Fibroblast of villous mesenchyme (primary cell): ENCODE measurements around the gene IST1. TPM values are rescaled to one million over a fixed set of nuclear protein-coding genes. Genes with fewer than 3 reads are reported as not detected.

ENCODE experiments used
- DNase-seq: peaks from one replicate; pipeline ENCODE4 v3.0.0-alpha.2; 2010; ENCODE audit warnings: low read depth
- H3K4me3 ChIP-seq: 2 replicates; pipeline ENCODE4 v1.5.1; 2011; ENCODE audit warnings: low read depth, mild to moderate bottlenecking, low read length
- CTCF ChIP-seq: IDR thresholded peaks from 2 replicates; pipeline ENCODE4 v1.5.1; 2012; ENCODE audit warnings: low read depth, mild to moderate bottlenecking, low read length; ENCODE audit not compliant: insufficient read depth
- total RNA-seq: library from RNA; depleted of rRNA; stranded (reverse); fragments of >200 nt; gene quantifications from 2 replicates; pipeline ENCODE4 v1.2.3, GENCODE V29; 2012

IST1 gene
- total RNA-seq, 1 donor: 206 TPM

DNA sequence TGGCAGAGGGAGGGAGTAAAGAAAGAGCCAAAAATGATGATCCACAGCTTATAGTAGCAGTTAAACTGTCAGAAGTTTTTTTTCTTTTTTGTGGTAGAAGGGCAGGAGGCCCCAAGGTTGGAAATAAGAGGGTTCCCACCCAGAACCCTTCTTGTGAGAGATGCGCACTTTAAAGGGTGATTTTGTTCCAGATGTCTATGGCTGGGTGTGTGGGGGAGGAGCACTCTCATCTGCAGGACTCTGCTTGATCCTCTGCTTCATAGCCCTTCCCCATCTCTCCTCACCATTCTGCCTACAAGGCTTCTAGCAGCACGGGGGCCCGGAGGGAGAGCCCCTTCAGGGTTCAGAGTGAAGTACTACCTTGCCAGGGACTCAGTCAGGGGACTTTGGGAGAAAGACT lies 43.2 kb upstream of the IST1 start:
- TF ChIP-seq CTCF: no peak
- no peak overlapping the region for H3K4me3 ChIP-seq
- no peak for DNase-seq

- DNase-seq: no peak
- no peak for TF ChIP-seq CTCF
- H3K4me3 ChIP-seq: no peak overlapping the region
Observed at GRCh38 chr16:71852561-71852960, 42.8 kb upstream of the IST1 start.

DNA sequence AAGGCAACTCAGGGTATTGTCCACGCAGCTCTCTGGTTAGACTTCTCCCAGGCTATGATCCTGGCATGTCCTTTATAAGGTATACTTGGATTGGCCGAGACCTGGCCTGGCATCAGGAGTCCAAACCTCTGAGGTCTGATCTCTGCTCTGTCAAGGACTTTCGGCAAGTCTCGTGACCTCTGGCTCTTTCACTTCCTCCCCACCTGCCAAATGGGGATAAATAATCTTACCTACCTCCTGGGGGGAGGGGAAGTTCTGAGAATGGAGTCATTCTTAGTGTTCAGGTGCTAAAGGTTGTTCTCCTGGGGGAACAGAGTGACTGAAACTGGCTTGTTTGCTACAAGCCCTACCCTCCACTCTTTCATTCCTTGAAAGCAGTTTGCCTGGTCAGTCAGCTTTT lies 41.9 kb upstream of the IST1 start:
- no peak for DNase-seq
- no peak for TF ChIP-seq CTCF
- no peak overlapping the region for H3K4me3 ChIP-seq

DNA sequence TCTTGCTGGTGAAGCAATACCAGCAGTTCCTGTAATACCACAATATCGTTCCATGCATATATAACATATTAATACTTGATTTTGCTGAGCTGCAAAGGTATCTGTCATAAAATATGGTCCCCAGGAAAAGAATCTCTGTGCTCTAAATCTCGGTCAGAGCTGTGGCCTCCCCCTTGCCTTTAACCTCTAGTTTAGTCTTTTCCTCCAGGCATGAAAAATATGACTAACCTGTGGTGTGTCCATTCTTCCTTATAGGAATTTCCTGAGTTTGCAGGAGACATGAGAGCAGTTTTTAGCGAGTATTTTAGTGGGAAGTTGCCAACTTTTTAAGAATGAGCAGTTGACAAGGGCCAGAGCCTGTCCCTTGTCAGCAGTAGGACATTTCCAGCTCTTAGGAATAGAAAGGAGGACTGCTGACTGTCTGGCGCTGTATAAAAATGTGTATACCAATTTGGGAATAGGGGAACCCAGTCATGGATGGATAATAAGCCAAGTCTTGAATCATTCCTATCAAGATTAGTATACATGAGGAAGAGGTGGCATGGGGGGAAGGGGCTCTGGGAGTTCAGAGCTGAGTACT lies 40.9 kb upstream of the IST1 start:
- DNase-seq: no peak

GRCh38 chr16:71855937-71856662 lies 39.2 kb upstream of the IST1 start:
- no peak for TF ChIP-seq CTCF
- DNase-seq: no peak
- no peak overlapping the region for H3K4me3 ChIP-seq

More for the DNA sequence above, 40.9 kb upstream of the IST1 start:
- no peak overlapping the region for H3K4me3 ChIP-seq
- no peak for TF ChIP-seq CTCF

GRCh38 chr16:71859762-71860521 lies 35.4 kb upstream of the IST1 start:
- DNase-seq: no peak
- H3K4me3 ChIP-seq: no peak overlapping the region
- no peak for TF ChIP-seq CTCF
